GM23248 (cell line): ENCODE results near the gene PDLIM7.
"Not testable (repeated sequence)": the region's sequence is repeated elsewhere in the genome, so short reads cannot be mapped to it uniquely, and the experiment has no call there.

Experiments used
- EZH2 ChIP-seq: fragments of 200-600 bp; sonication (generic); IDR thresholded peaks from 2 replicates; pipeline ENCODE4 v1.6.1; 2018; ENCODE audit warnings: antibody characterized with exemption, mild to moderate bottlenecking; ENCODE audit not compliant: insufficient read depth, poor library complexity, severe bottlenecking
- EZH2phosphoT487 ChIP-seq: fragments of 200-600 bp; sonication (generic); IDR thresholded peaks from 2 replicates; pipeline ENCODE4 v1.6.1; 2018; ENCODE audit warnings: antibody characterized with exemption, moderate library complexity, mild to moderate bottlenecking, low read depth; ENCODE audit not compliant: insufficient read depth

- TF ChIP-seq EZH2, EZH2phosphoT487: not testable (repeated sequence)
These were observed 37.0 kb upstream of the PDLIM7 start for GRCh38 chr5:177534433-177534832.
